Epidermal melanocyte (primary cell): ENCODE results near the gene SIX6.
"Not testable (repeated sequence)": the region's sequence is repeated elsewhere in the genome, so short reads cannot be mapped to it uniquely, and the experiment has no call there.

Experiments
- DNase-seq: peaks from one replicate; pipeline ENCODE4 v3.0.0; 2011; ENCODE audit warnings: low spot score; ENCODE audit not compliant: insufficient read length

SIX6 gene

DNA sequence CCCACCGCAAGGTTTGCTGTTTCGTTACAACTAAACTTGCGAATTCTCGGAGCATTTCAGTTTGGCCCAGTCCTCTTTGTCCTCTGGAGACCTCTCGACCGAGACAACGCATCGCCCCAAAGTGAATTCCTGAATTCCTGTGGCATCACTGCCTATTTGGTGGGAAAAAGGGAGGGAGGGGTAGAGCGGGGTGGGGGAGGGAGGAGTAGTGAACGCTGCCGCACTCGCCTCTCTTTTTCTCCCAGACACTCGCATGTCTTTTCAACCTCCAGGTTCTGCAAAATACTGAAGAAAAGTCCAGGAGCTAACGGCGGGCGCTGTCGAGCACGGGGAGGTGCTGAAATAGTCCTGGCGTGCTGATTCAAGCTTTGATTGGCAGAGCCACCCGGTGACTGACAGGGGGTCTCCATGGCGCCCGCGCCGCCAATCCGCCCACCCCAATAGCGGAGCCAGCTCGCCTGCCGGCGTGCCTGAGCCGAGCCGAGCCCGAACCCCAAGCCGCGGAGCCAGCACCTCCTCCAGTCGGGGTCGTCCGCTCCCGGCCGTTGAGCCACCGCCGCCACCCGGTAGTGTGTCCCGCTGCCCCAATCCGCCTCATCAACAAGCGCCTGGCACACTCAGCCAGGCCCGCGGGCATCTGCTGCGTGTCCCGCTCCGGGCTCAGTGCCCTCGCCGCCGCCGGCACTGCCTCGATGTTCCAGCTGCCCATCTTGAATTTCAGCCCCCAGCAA, at the start of gene SIX6:
Gene SIX6 (plus strand): TSS at position 440 of the 731 bp plus-strand sequence. CDS start 253 bp downstream, at position 693.
- no peak for DNase-seq

DNA sequence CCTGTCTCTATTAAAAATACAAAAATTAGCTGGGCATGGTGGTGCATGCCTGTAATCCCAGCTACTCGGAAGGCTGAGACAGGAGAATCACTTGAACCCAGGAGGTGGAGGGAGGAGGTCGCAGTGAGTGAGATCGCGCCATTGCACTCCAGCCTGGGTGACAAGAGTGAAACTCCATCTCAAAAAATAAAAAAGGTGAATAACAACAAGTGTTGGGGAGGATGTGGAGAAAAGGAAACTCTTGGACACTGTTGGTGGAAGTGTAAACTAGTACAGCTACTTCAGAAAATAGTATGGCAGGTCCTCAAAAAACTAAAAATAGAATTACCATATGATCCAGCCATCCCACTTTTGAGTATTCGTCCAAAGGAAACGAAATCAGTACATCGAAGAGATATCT, 28.7 kb upstream of the SIX6 start:
- not testable (repeated sequence) for DNase-seq

DNA sequence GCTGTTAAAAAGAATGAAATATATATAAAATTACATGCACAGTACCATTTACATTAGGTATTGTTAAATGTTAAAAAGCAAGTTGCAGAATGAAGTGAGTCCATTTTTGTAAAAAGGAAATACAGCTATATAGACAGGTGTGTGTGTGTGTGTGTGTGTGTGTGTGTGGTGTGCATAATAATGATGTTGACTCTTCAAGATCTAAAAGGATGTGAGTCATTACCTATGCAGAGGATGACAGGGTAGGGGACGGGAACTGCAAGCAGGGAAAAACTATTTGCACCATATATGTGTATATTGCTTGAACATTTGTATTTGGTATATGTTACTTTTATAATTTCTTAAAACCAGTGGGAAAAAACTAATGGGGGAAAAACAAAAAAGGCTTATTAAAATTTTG, 26.2 kb upstream of the SIX6 start:
- DNase-seq: no peak

DNA sequence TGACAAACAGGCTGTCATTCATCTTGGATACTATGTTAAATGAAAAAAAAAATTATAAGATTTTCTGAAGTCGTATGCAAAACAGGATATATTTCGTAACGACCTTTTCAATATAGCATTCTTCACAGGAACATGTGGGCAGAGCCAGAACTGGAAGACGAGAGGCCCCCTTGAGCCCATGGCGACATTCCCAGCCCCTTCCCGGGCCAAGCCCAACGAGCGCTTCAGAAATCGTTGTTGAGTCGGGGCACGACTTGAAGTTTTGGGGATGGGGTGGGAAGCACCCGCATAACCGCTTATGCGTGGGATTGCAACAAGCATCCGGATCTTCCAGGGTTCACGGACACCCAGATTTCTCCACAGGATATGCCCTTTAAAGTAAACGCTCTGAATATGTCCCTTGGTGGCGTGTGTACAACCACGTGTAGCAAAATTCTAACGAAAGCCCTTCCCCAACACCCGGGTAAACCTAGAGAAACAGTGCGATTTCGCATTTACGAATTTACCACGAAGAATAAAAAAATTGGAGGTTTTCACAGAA, 23.8 kb upstream of the SIX6 start:
- no peak for DNase-seq

DNA sequence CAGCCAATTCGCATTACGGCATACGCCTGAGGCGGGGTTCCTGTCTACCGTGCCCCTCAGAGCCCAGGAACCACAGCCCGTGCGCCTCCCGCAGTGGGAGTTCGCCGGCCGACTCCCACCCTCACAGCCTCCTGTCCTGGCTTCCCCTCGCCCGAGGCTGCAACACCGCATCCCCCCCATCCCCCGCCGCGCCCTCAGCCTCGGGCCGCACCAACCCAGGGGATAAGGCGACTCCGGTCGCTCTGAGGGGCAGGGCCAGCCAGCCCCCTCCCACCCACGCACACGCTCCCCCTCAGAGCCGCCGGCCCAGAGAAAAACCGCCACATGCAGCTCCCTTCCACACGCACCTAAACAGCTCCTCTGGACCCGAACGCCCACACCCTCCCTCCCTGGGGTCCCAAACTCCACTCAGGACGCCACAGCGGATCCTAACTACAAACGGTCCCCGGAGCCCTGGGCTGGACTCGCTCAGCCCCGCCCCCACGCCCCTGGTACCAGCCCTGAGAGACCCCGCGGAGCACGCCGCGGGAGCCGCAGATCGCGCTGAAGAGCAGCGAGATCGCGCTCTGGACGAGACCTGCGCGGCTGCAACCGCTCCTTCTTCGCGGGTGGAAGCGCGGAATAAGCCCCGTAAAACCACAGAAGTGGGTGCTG, 23.2 kb upstream of the SIX6 start, which contains the start of gene C14orf39:
Gene C14orf39 (minus strand): TSS at position 466 of the 654 bp plus-strand sequence. CDS start 985 bp downstream, outside the sequence.
- no peak for DNase-seq

DNA sequence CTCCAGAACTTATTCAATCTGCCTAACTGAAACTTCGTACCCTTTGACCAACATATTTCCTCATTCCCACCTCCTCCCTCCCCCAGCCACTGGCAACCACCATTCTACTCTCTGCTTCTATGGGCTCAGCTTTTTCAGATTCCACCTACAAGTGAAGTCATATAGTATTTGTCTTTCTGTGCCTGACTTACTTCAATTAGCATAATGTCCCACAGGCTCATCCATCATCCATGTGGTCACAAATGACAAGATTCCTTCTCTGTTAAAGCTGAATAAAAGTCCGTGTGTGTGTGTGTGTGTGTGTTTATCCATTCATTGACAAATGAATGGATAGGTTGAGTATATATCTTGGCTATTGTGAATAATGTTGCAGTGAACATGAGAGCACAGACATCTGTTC, 21.7 kb upstream of the SIX6 start:
- DNase-seq: no peak

DNA sequence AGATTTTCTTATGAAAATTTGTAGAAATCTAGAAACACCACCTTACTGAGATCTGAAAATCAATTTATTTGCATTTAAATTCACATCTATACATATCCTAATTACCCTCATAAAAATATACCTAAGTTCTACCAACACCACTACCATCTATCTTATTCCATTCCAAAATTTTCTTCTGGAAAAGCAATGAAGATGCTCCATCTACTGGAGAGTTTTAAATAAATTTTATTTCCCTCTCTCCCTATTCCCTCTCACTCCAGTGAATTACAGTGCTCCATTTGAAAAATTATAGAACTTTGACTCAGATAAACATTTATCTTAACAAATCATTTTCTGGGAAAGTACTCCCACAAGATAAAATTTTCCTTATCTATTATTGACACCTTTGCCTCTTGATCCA, 20.8 kb upstream of the SIX6 start:
- no peak for DNase-seq

DNA sequence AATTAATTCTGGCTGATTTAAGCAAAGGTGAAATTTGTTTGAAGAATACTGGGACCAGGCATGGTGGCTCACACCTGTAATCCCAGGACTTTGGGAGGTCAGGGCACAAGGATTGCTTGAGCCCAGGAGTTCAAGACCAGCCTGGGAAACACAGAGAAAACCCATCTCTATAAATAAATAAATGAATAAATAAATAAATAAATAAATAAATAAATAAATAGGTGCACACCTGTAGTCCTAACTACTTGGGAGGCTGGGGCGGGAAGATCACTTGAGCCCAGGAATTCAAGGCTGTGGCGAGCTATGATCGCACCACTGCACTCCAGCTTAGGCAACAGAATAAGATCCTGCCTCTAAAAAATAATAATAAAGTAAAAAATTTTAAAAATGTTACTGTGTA, 18.7 kb upstream of the SIX6 start:
- no peak for DNase-seq

DNA sequence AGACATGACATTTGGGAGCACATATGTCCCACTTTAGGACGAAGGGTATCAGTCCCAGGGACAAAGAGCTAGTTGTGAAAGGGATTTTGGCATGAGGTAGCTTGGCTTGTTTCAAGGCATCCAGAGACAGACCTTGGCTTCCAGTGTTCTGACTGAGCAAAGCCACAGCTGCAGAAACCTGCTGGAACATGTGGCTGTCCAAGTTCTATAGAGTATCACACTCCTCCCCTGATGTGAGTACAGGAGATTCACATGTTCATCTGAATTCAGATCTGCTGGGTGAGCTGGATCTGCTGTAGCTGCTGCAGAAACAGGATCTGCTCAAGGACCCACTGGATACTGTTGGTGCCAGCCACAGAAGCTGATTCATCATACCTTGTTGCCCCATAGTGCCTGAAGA, 13.0 kb upstream of the SIX6 start:
- no peak for DNase-seq

DNA sequence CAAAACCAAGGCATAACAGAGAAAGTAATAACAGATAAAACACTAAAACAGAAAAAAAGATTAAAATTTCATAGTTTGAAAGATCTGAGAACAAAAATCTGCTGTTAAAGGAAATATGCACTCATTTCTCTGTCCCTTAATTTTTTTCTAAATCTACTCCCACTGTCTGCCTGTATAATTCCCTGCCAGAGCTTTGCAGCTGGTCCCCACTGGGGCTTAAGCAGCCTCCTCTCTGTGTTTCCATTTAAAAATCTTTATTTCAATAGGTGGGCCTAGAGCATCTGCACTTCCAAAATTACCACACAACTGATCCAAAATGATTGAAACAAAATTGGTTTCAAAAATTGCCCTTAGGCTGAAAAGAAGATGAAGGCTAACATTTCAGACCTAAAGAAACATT, 6.4 kb upstream of the SIX6 start:
- no peak for DNase-seq

DNA sequence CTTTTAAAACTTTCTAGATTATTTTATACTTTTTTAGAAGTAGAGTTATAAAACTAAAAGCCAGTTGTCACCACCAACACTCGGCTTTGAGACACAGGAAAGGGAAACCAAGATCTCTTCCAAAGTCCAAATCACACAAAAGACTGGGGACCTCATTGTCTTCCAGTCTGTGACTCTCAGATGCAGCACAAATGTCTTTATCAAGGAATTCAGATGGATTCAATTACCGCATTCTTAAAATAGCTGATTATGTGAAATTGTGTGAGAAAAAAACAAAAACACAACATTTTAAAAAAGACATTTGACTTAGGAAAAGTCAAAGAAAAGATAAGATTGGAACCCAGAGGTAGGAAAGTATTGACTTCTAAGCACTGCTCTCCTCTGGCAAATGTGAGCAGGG, 3.5 kb upstream of the SIX6 start:
- no peak for DNase-seq

DNA sequence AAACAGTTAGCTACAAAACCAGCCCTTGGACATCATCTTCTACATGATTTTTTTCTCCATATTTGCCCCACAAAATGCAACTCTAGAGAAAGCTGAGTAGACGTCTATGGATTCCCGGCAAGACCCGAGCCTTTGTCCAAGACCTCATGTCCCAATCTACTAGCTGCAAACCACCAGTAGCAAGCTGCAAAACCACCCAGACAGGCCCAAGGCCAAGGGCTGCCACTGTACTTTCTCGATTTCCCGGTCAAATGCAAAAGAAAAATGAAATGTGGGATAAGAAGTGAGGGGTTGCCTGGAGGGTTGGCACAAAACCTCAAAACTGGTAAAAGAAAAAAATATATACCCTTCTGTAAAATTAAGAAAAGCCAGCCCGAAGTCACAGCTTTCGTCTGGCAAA, 2.9 kb upstream of the SIX6 start:
- DNase-seq: no peak

DNA sequence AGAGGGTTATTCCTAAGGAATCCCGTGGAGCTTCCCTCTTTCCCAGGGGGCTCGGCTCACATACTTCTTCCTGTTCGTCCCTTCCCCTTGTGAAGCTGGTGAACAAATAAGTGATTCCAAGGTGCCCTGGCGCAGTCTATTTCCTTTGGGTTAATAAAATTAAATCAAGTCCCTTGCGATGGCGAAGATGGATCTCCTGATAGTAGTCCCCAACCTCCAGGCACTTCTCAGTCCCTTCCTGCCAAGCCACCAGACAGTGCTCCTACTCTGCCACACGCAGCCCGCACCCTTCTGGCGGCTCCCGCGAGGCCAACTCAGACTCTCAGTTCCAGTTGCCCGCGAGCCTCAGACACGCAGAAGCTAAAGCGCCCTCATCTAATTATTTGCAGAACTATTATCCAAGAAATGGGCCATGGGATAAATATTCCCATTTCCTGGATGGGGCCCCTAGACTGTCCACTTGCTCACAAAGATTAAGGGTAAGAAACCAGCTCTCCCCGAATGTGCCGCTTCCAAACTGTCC, 2.4 kb upstream of the SIX6 start:
- DNase-seq: no peak

DNA sequence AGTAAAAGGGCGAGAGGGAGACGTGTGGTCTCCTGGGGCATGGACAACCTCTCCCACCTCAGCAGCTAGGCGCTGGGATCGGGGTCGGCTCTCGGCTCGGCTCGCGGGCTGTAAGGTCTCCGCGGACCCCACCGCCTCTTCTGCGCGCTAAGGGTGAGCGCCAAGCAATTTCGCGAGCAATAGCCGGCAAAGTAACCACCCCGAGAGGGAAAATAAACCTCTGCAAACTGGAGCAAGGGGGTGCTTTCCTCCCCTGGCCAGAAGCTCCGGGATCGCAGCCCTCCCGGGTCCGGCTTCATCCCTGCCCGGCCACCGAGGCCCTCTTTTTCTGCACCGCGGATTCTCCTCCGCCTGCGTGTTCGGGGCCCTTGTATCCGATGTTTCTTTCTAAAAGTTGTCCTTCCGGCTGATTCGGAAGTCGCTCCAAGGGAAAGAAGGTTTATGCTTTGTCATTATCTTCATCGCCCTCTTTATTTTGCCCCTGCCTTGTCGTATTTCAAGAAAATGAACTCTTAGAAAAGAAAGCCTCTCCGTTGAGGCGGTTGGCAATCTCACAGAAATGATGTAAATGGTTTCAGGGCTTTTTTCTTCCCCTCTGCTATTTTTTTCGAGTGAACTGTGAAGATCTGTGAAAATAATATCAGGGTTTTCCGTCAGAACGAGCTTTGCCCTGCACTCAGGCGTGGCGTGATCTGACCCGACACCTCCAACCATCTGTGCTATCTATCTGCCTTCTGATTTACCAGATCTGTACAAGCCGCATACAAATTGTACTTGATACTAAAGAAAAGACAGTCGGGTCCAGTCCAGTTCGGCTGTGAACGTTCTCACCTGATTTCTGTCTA, 1.7 kb upstream of the SIX6 start:
- no peak for DNase-seq

DNA sequence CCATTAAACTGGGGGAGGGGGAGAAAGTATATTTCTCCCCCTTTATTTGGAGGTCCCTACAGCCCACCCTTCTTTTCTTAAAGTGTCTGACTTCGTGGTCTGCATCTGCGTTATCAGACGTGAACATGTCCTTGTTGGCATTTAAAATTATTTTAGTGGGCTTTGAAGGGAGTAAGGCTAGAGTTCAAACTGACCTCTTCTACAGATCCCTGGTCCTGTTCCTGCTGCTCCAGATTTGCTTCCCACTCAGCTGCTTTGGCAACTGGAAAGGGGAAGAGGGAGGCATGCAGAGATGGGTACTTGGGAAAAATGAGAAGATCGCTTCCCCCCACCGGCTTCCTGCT, 611 bp upstream of the SIX6 start:
- DNase-seq: no peak

DNA sequence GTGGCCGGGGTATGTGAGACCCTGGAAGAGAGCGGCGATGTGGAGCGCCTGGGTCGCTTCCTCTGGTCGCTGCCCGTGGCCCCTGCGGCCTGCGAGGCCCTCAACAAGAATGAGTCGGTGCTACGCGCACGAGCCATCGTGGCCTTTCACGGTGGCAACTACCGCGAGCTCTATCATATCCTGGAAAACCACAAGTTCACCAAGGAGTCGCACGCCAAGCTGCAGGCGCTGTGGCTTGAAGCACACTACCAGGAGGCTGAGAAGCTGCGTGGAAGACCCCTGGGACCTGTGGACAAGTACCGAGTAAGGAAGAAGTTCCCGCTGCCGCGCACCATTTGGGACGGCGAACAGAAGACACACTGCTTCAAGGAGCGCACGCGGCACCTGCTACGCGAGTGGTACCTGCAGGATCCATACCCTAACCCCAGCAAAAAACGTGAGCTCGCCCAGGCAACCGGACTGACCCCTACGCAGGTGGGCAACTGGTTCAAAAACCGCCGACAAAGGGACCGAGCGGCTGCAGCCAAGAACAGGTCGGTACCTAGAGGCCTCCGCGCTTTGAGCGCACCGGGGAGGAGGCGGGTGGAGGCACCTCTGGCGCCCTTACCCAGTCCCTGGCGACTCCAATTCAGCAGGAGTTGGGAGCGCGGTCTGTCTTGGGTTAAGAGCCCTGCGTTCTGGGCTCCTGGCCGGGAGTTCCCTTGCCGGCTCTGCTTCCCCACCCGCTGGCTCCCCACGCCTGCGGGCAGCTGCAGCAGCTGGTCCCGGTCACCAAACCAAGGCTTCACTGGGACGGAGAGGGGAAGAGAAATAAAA, 700 bp downstream of the SIX6 start:
- no peak for DNase-seq

DNA sequence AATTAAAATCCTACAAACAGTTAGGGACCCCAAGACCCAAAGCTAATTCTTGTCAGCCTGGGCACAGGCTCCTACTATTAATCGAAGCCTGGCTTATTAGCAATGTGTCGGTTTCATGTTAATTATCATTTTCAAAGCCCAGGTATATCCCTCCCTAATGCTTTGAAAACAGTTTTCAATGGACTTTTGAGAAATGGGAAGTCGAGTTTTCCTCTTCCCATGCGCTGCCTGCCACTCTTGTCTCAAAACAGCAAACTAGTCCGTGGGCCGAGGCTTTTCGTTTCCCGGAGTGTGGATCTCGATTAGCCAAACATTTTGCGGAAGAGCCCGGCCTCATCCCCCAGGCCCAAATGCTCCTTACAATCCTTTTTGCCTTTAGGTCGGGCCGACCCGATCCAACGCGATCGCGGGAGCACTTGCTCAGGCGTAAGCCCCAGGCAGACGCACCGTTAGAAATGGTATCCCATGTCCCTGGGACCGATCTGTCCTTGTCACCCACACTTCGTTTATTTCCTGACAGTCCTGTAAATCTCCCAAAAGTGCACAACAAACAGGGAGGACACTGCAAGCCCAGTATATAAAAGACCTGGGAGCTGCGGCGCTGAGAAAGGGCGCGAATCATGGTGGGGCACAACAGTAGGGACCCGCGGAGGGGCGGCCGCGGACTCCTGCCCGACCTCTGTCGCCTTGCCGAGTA, 1.5 kb downstream of the SIX6 start:
- no peak for DNase-seq

DNA sequence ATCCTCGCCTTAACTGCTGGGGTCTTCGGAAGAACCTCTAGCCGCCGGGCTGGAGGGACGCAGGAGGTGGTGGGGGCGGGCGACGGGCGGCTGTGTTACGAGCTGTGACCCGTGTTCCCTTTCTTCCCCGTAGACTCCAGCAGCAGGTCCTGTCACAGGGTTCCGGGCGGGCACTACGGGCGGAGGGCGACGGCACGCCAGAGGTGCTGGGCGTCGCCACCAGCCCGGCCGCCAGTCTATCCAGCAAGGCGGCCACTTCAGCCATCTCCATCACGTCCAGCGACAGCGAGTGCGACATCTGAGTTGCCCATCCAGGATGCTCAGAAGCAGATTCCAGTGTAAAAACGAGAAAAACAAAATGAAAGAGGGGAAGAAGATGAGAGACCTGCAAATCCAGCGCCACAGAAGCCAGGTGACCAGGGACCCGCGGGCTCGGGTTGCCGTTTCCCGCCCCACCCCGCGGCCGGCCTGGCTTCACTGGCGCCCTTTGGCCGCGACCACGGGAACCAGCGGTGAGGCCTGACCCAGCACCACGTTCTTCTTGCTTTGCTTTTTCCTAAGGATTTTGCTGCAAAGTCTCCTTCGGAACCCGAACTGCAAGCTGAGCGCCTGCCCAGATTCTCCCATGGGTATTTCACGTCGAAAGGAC, 2.1 kb downstream of the SIX6 start:
- DNase-seq: no peak

DNA sequence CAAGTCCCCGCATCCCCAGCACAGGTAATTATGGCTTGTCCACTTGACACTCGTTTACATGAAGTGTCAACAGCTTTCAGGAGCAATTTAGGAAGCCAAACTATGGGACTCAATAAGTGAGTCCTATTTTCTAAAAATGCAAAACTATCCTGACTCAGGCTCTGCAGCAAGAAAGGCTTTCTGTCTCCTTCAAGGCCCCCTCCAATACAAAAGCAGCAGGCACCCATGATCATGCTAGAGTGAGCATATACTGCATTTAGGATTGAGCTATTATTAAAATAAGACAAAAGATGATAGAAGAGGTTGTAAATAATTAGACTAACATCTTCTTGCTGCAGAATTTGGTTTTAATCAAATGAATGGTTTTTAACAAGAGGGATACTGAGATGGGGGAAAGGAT, 3.2 kb downstream of the SIX6 start:
- DNase-seq: no peak
